ENCODE results near the gene EXOC8. TPM values are rescaled to one million over a fixed set of nuclear protein-coding genes. Genes with fewer than 3 reads are reported as not detected.

EXOC8 gene
- total RNA-seq, 1 donor from 2014 or later: 19.3 TPM

DNA sequence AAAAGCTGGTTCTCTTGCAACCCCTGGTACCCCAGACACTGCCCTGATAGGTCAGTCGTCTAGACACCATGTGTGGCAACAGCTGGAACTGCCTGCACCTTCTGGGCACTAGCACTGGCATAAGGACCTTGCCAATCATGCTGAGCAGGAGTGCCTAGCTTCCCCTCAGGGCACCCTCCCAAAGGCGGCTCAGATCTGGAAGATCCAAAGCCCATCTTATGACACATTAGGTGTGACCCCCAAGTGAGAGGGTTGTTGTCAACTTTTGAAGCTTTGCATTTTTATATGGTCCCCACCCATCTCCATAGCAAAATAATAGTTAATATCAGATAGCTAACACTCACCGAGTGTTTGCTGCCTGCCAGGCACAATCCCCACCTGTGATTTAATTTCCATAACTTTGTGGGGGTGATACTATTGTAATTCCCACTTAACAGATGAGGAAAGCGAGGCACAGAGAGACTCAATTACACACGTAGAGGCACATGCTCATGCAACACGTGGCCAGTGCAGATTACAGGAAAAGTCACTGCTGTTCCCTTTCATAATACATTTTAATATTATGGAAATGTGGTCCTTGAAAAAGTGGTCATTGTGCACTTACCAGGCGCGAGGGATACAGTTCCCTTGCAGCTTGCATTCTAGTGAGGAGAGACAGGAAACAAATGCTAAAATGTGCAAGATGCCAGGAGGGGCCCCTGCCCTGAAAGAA, 25.8 kb downstream of the EXOC8 start:
- no peak for ATAC-seq
- Histone ChIP-seq H3K4me1 (no peaks in the 10 kb centered on the region), H3K36me3 (no peaks in the 10 kb centered on the region), H3K4me3 (no peak overlapping the region), H3K27ac (no peak overlapping the region), H3K27me3 (no peaks in the 10 kb centered on the region), H3K9me3 (no peaks in the 10 kb centered on the region)
- DNase-seq: no peak
- TF ChIP-seq, protein P1, sequence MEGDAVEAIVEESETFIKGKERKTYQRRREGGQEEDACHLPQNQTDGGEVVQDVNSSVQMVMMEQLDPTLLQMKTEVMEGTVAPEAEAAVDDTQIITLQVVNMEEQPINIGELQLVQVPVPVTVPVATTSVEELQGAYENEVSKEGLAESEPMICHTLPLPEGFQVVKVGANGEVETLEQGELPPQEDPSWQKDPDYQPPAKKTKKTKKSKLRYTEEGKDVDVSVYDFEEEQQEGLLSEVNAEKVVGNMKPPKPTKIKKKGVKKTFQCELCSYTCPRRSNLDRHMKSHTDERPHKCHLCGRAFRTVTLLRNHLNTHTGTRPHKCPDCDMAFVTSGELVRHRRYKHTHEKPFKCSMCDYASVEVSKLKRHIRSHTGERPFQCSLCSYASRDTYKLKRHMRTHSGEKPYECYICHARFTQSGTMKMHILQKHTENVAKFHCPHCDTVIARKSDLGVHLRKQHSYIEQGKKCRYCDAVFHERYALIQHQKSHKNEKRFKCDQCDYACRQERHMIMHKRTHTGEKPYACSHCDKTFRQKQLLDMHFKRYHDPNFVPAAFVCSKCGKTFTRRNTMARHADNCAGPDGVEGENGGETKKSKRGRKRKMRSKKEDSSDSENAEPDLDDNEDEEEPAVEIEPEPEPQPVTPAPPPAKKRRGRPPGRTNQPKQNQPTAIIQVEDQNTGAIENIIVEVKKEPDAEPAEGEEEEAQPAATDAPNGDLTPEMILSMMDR (IDR thresholded peaks at IDR 0.05): no peak
- intact Hi-C loops (cut with DNase I): no loop called here

DNA sequence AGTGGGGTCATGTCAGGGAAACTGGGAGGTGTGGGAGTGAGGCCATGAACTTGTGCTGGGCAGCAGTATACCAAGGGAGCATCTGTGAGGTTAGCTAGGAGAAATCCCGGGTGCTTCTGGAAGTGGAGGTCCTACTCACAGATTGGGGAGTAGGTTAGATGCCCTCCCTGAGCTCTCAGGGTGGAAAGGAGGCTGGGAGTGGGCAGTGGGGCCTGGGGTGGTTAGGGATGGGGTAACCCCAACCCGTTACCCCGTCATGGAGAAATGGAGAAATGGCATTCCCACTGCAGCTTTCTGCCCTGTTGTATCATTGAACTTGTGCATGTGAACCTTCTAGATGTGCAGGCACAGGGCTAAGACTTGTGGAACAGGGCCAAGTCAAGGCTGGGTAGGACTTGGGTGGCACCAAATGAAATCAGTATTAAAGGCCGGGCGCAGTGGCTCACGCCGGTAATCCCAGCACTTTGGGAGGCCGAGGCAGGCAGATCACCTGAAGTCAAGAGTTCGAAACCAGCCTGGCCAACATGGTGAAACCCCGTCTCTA, 27.2 kb downstream of the EXOC8 start:
- no peaks in the 10 kb centered on the region for H3K36me3 ChIP-seq
- H3K4me3 ChIP-seq: no peak overlapping the region
- DNase-seq: no peak
- no peaks in the 10 kb centered on the region for H3K27me3 ChIP-seq
- no peaks in the 10 kb centered on the region for H3K4me1 ChIP-seq
- TF ChIP-seq, protein P1 (IDR thresholded peaks at IDR 0.05): no peak
- no peak for ATAC-seq
- no peaks in the 10 kb centered on the region for H3K9me3 ChIP-seq
- intact Hi-C loops (cut with DNase I): no loop called here
- no peak overlapping the region for H3K27ac ChIP-seq

DNA sequence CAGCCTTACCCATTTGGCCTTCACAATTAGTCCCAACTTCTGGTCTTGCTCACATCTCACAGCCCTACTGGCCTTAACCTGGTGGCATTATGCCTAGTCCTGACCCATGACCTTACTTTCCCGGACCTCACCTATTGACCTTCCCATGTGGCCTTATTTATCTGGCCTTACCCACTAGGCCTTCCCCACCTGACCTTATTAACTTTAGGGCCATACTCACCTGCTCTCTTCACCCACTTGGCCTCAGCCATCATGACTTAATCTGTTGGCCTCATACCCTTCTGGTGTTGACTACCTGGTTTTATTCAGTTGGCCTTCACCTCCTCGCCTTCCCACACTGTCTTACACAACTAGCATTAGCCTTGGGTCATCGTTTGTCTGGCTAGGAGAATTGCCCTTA, 35.7 kb downstream of the EXOC8 start:
- Histone ChIP-seq H3K27ac (no peak overlapping the region), H3K36me3 (no peaks in the 10 kb centered on the region), H3K4me3 (no peak overlapping the region), H3K9me3 (no peaks in the 10 kb centered on the region), H3K27me3 (no peaks in the 10 kb centered on the region), H3K4me1 (no peaks in the 10 kb centered on the region)
- DNase-seq (no peak), ATAC-seq (no peak)
- TF ChIP-seq, protein P1 (IDR thresholded peaks at IDR 0.05): no peak
- intact Hi-C loops (cut with DNase I): no loop called here

DNA sequence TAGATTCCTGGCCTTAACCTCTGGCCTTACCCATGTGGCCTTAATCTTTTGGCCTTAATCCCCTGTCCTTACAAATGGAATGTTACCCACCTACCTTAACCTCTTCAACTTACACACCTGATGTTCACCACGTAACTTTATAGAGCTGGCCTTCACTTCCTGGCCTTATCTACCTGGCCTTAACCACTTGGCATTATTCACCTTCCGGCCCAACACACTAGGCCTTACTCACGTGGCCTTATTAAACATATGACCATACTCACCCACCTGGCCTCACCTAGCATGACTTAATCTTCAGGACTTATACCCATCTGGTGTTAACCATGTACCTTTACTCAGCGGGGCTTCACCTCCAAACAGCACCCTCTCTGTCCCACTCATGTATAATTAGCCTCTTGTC, 41.7 kb downstream of the EXOC8 start:
- no peaks in the 10 kb centered on the region for H3K9me3 ChIP-seq
- H3K4me3 ChIP-seq: no peak overlapping the region
- intact Hi-C loops (cut with DNase I): no loop called here
- no peaks in the 10 kb centered on the region for H3K36me3 ChIP-seq
- no peak for ATAC-seq
- no peaks in the 10 kb centered on the region for H3K4me1 ChIP-seq
- no peak overlapping the region for H3K27ac ChIP-seq
- TF ChIP-seq, protein P1 (IDR thresholded peaks at IDR 0.05): no peak
- no peaks in the 10 kb centered on the region for H3K27me3 ChIP-seq
- no peak for DNase-seq

DNA sequence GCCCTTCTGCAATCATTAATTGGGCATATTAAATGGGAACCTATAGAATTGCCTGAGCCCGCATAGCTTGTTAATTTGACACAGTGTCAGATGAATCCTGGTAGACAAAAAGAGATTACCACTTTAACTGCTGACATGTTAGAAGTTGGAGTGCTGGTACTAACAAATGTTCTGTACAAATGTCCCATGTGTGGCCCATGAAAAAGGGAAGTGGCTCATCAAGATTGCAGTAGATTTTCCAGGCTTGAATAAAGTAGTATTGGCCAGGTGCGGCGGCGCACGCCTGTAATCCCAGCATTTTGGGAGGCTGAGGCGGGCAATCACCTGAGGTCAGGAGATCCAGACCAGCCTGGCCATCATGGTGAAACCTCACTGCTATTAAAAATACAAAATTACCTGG, 51.0 kb downstream of the EXOC8 start:
- Histone ChIP-seq H3K27me3 (no peaks in the 10 kb centered on the region), H3K27ac (no peak overlapping the region), H3K9me3 (no peaks in the 10 kb centered on the region), H3K36me3 (no peaks in the 10 kb centered on the region), H3K4me3 (no peak overlapping the region), H3K4me1 (no peaks in the 10 kb centered on the region)
- DNase-seq: no peak
- intact Hi-C loops (cut with DNase I): no loop called here
- no peak for ATAC-seq
- TF ChIP-seq, protein P1 (IDR thresholded peaks at IDR 0.05): no peak

Data from upper lobe of right lung (tissue), 1 donor.